HepG2 (cell line): Measurements from ENCODE around the gene MICB. TPM values are rescaled to one million over a fixed set of nuclear protein-coding genes. Genes with fewer than 3 reads are reported as not detected.

Experiments used
- BCLAF1 ChIP-seq: fragments of 450-650 bp; IDR thresholded peaks from 2 replicates; pipeline ENCODE4 v1.6.1; 2017; ENCODE audit warnings: mild to moderate bottlenecking
- HIC2 ChIP-seq: sonication (generic); formaldehyde crosslinking; IDR thresholded peaks from 2 replicates; pipeline ENCODE4 v1.9.0; 2022; ENCODE audit warnings: low read depth, missing genetic modification reagents
- RBFOX2 ChIP-seq: fragments of 200-400 bp; formaldehyde crosslinking; IDR thresholded peaks from 2 replicates; pipeline ENCODE4 v1.6.1; 2017; ENCODE audit warnings: low read depth, mild to moderate bottlenecking, low read length
- RBM22 ChIP-seq: fragments of 200-400 bp; formaldehyde crosslinking; optimal IDR thresholded peaks from 2 replicates; pipeline ENCODE3; 2017; ENCODE audit warnings: mild to moderate bottlenecking, low read length, moderate library complexity
- RNF2 ChIP-seq: fragments of 450-650 bp; conservative IDR thresholded peaks from 2 replicates; pipeline ENCODE4 v1.6.1; 2016; ENCODE audit warnings: low read depth
- ZNF329 ChIP-seq: sonication (generic); formaldehyde crosslinking; IDR thresholded peaks from 2 replicates; pipeline ENCODE4 v1.9.0; 2021; ENCODE audit warnings: low read depth, mild to moderate bottlenecking, missing genetic modification reagents
- ZNF761 ChIP-seq: sonication (generic); formaldehyde crosslinking; conservative IDR thresholded peaks from 2 replicates; pipeline ENCODE4 v1.4.0; 2020; ENCODE audit warnings: mild to moderate bottlenecking, missing genetic modification reagents
- ZNF792 ChIP-seq: IDR thresholded peaks from 2 replicates; pipeline ENCODE4 v1.6.1; 2016
- polyA plus RNA-seq, 8 experiments: library from polyadenylated mRNA; depleted of rRNA in 3 of 8; stranded (reverse) in 7 of 8; unstranded in 1 of 8; fragments of >200 nt; fragmentation: Illumina TruSeq in 4 of 8; extraction: Trizol in 4 of 8; gene quantifications; 2 replicates each; pipeline versions ENCODE4 v1.2.1 to v1.2.3, GENCODE V29; 2011 to 2016; ENCODE audit warnings: low read depth in 4 of 8, missing spikeins in 1 of 8, mixed read lengths in 1 of 8; ENCODE audit not compliant: insufficient read depth in 1 of 8
- total RNA-seq, 5 experiments: library from RNA; depleted of rRNA; stranded (reverse); fragments of >200 nt; fragmentation: Illumina TruSeq; extraction: Trizol; gene quantifications; 2 replicates each; pipeline ENCODE4 v1.2.3, GENCODE V29; 2016; ENCODE audit warnings: low read depth in 1 of 5

Gene MICB
- total and polyA plus RNA-seq, 2 of the 13 experiments (the other 11 are each of a cell fraction or from before 2014, with no cell fraction given), result 12.5 to 12.8 TPM

- no peak for TF ChIP-seq HIC2 (CRISPR knock-in tag)
- peak; percentile 41 for TF ChIP-seq RBFOX2
- TF ChIP-seq RNF2, result no peak
- TF ChIP-seq ZNF792 (CRISPR knock-in tag), result no peak
- TF ChIP-seq ZNF761 (CRISPR knock-in tag), result no peak
- TF ChIP-seq RBM22, result peak; percentile 66
- no peak for TF ChIP-seq BCLAF1
- TF ChIP-seq ZNF329, result no peak
Observed at GRCh38 chr6:31531162-31531561, 33.2 kb downstream of the MICB start (continued).
